Naive B cell (primary cell): Measurements from ENCODE around the gene DMRT1. TPM values are rescaled to one million over a fixed set of nuclear protein-coding genes. Genes with fewer than 3 reads are reported as not detected.
"Not testable (repeated sequence)": the region's sequence is repeated elsewhere in the genome, so short reads cannot be mapped to it uniquely, and the experiment has no call there.

Source experiments
- ATAC-seq, 2 donors: fragments of 150-1000 bp; cut with Tn5 transposase; 2 replicates each; pipeline ENCODE4 v1.10.0; 2021; ENCODE audit warnings: low read depth in 2 of 2, mild to moderate bottlenecking in 2 of 2, moderate library complexity in 2 of 2
- DNase-seq: peaks from one replicate; pipeline ENCODE4 v3.0.0; 2022
- H3K27ac Mint-ChIP-seq, 6 donors: one replicate each; pipeline ENCODE4 v1.8.0; 2020 to 2022; ENCODE audit warnings: mild to moderate bottlenecking in 6 of 6, mixed read lengths in 6 of 6, moderate library complexity in 5 of 6, inconsistent platforms in 2 of 6
- H3K27me3 Mint-ChIP-seq, 3 donors: one replicate each; pipeline ENCODE4 v1.8.0; 2021 to 2022; ENCODE audit warnings: mixed read lengths in 3 of 3, mild to moderate bottlenecking in 1 of 3
- H3K36me3 Mint-ChIP-seq, 2 donors: one replicate each; pipeline ENCODE4 v1.8.0; 2020 to 2022; ENCODE audit warnings: mixed read lengths in 2 of 2, inconsistent platforms in 1 of 2, mild to moderate bottlenecking in 1 of 2
- H3K4me1 Mint-ChIP-seq, 3 donors: one replicate each; pipeline ENCODE4 v1.8.0; 2020 to 2022; ENCODE audit warnings: mixed read lengths in 3 of 3, inconsistent platforms in 1 of 3, mild to moderate bottlenecking in 1 of 3, moderate library complexity in 1 of 3
- H3K4me3 Mint-ChIP-seq, 8 donors: one replicate each; pipeline ENCODE4 v1.8.0; 2020 to 2022; ENCODE audit warnings: mild to moderate bottlenecking in 8 of 8, mixed read lengths in 8 of 8, moderate library complexity in 8 of 8, inconsistent platforms in 2 of 8
- H3K9me3 Mint-ChIP-seq, 7 donors: one replicate each; pipeline ENCODE4 v1.8.0; 2020 to 2022; ENCODE audit warnings: mixed read lengths in 7 of 7, mild to moderate bottlenecking in 5 of 7, inconsistent platforms in 2 of 7, moderate library complexity in 1 of 7
- polyA plus RNA-seq, 6 donors: library from polyadenylated mRNA; unstranded; fragments of 300-500 nt; fragmentation: Illumina TruSeq; gene quantifications; one replicate each; pipeline ENCODE4 v1.2.3, GENCODE V29; 2021; ENCODE audit warnings: low read depth in 6 of 6

Gene DMRT1
- polyA plus RNA-seq, 6 donors from 2014 or later: not detected

GRCh38 chr9:911005-911404 is 69.5 kb downstream of the DMRT1 start:
- Mint-ChIP-seq H3K27me3 (peaks cover 43 to 44% (median 44%) of the 10 kb centered on the region in 3 donors), H3K4me3 (no peak overlapping the region)
- ATAC-seq: no peak

GRCh38 chr9:912776-913175 is 71.3 kb downstream of the DMRT1 start:
- Mint-ChIP-seq H3K27ac (no peak overlapping the region), H3K4me3 (no peak overlapping the region), H3K27me3 (peaks cover 26 to 43% (median 34%) of the 10 kb centered on the region in 3 donors), H3K4me1 (no peaks in the 10 kb centered on the region), H3K9me3 (peaks cover 0 to 2% (median 0%) of the 10 kb centered on the region in 7 donors), H3K36me3 (no peaks in the 10 kb centered on the region)
- no peak for DNase-seq
- ATAC-seq: no peak

More at GRCh38 chr9:911005-911404, 69.5 kb downstream of the DMRT1 start:
- Mint-ChIP-seq H3K27ac (no peak overlapping the region), H3K4me1 (no peaks in the 10 kb centered on the region), H3K9me3 (peaks cover 0 to 2% (median 0%) of the 10 kb centered on the region in 7 donors), H3K36me3 (no peaks in the 10 kb centered on the region)
- no peak for DNase-seq

- peaks cover 18 to 37% (median 28%) of the 10 kb centered on the region in 3 donors for H3K27me3 Mint-ChIP-seq
- DNase-seq, H3K27ac Mint-ChIP-seq, ATAC-seq, H3K4me3 Mint-ChIP-seq, H3K9me3 Mint-ChIP-seq, H3K36me3 Mint-ChIP-seq, H3K4me1 Mint-ChIP-seq: not testable (repeated sequence)
Measured at GRCh38 chr9:913526-913925, 72.0 kb downstream of the DMRT1 start.

- no peak for DNase-seq
- H3K4me3 Mint-ChIP-seq: no peak overlapping the region
Measured at GRCh38 chr9:917730-918129, 76.2 kb downstream of the DMRT1 start.

GRCh38 chr9:920927-921326 is 79.4 kb downstream of the DMRT1 start:
- H3K27ac Mint-ChIP-seq: no peak overlapping the region
- no peak for ATAC-seq
- DNase-seq: no peak
- peaks cover 8 to 35% (median 17%) of the 10 kb centered on the region in 3 donors for H3K27me3 Mint-ChIP-seq
- H3K36me3 Mint-ChIP-seq: no peaks in the 10 kb centered on the region
- no peaks in the 10 kb centered on the region for H3K4me1 Mint-ChIP-seq
- no peak overlapping the region for H3K4me3 Mint-ChIP-seq
- H3K9me3 Mint-ChIP-seq: no peaks in the 10 kb centered on the region

More at GRCh38 chr9:917730-918129, 76.2 kb downstream of the DMRT1 start:
- Mint-ChIP-seq H3K36me3 (no peaks in the 10 kb centered on the region), H3K27ac (no peak overlapping the region), H3K4me1 (no peaks in the 10 kb centered on the region), H3K9me3 (peaks cover 0 to 2% (median 0%) of the 10 kb centered on the region in 7 donors), H3K27me3 (peaks cover 0 to 31% (median 15%) of the 10 kb centered on the region in 3 donors)
- ATAC-seq: no peak

GRCh38 chr9:922171-922570 is 80.7 kb downstream of the DMRT1 start:
- no peak for ATAC-seq
- no peaks in the 10 kb centered on the region for H3K36me3 Mint-ChIP-seq
- no peaks in the 10 kb centered on the region for H3K9me3 Mint-ChIP-seq
- H3K4me1 Mint-ChIP-seq: no peaks in the 10 kb centered on the region
- peak overlapping the region in 1 of 6 donors; percentile 6 for H3K27ac Mint-ChIP-seq
- H3K27me3 Mint-ChIP-seq: peaks cover 12 to 28% (median 16%) of the 10 kb centered on the region in 3 donors
- no peak overlapping the region for H3K4me3 Mint-ChIP-seq
- no peak for DNase-seq

GRCh38 chr9:922731-923130 is 81.2 kb downstream of the DMRT1 start:
- H3K27ac Mint-ChIP-seq: no peak overlapping the region
- ATAC-seq (no peak), DNase-seq (no peak)
- H3K4me3 Mint-ChIP-seq: no peak overlapping the region
- no peaks in the 10 kb centered on the region for H3K9me3 Mint-ChIP-seq
- H3K4me1 Mint-ChIP-seq: no peaks in the 10 kb centered on the region
- H3K36me3 Mint-ChIP-seq: no peaks in the 10 kb centered on the region
- H3K27me3 Mint-ChIP-seq: peaks cover 12 to 23% (median 16%) of the 10 kb centered on the region in 3 donors

- H3K4me3 Mint-ChIP-seq: no peak overlapping the region
- DNase-seq (no peak), ATAC-seq (no peak)
- H3K9me3 Mint-ChIP-seq: no peaks in the 10 kb centered on the region
- no peaks in the 10 kb centered on the region for H3K36me3 Mint-ChIP-seq
- H3K27ac Mint-ChIP-seq: no peak overlapping the region
- peaks cover 26 to 31% (median 31%) of the 10 kb centered on the region in 3 donors for H3K27me3 Mint-ChIP-seq
- no peaks in the 10 kb centered on the region for H3K4me1 Mint-ChIP-seq
Measured at GRCh38 chr9:926976-927375, 85.5 kb downstream of the DMRT1 start.

- H3K4me3 Mint-ChIP-seq: no peak overlapping the region
Measured at GRCh38 chr9:928363-929042, 87.0 kb downstream of the DMRT1 start.

GRCh38 chr9:929719-930118 is 88.2 kb downstream of the DMRT1 start:
- ATAC-seq (no peak), DNase-seq (no peak)
- Mint-ChIP-seq H3K36me3 (no peaks in the 10 kb centered on the region), H3K4me3 (no peak overlapping the region), H3K9me3 (no peaks in the 10 kb centered on the region), H3K4me1 (no peaks in the 10 kb centered on the region), H3K27ac (peak overlapping the region in 1 of 6 donors; percentile 8), H3K27me3 (peaks cover 33 to 45% (median 40%) of the 10 kb centered on the region in 3 donors)

More at GRCh38 chr9:928363-929042, 87.0 kb downstream of the DMRT1 start:
- ATAC-seq (no peak), DNase-seq (no peak)
- no peaks in the 10 kb centered on the region for H3K4me1 Mint-ChIP-seq
- H3K27me3 Mint-ChIP-seq: peaks cover 30 to 36% (median 32%) of the 10 kb centered on the region in 3 donors
- no peak overlapping the region for H3K27ac Mint-ChIP-seq
- no peaks in the 10 kb centered on the region for H3K36me3 Mint-ChIP-seq
- H3K9me3 Mint-ChIP-seq: no peaks in the 10 kb centered on the region

GRCh38 chr9:933356-933755 is 91.9 kb downstream of the DMRT1 start:
- peaks cover 0 to 11% (median 2%) of the 10 kb centered on the region in 7 donors for H3K9me3 Mint-ChIP-seq
- peaks cover 30 to 60% (median 42%) of the 10 kb centered on the region in 3 donors for H3K27me3 Mint-ChIP-seq
- DNase-seq: no peak
- H3K27ac Mint-ChIP-seq: no peak overlapping the region
- no peaks in the 10 kb centered on the region for H3K4me1 Mint-ChIP-seq
- H3K4me3 Mint-ChIP-seq: no peak overlapping the region
- H3K36me3 Mint-ChIP-seq: no peaks in the 10 kb centered on the region
- no peak for ATAC-seq

- DNase-seq (no peak), ATAC-seq (no peak)
- H3K4me3 Mint-ChIP-seq: no peak overlapping the region
- H3K27me3 Mint-ChIP-seq: peaks cover 28 to 74% (median 44%) of the 10 kb centered on the region in 3 donors
- H3K9me3 Mint-ChIP-seq: peaks cover 9 to 32% (median 12%) of the 10 kb centered on the region in 7 donors
- H3K36me3 Mint-ChIP-seq: peaks cover 0 to 10% of the 10 kb centered on the region in 2 donors
- no peak overlapping the region for H3K27ac Mint-ChIP-seq
- H3K4me1 Mint-ChIP-seq: no peaks in the 10 kb centered on the region
Measured at GRCh38 chr9:935348-935965, 94.0 kb downstream of the DMRT1 start.

GRCh38 chr9:942805-943580 is 101.5 kb downstream of the DMRT1 start:
- Mint-ChIP-seq H3K4me1 (no peaks in the 10 kb centered on the region), H3K27me3 (peaks cover 20 to 52% (median 34%) of the 10 kb centered on the region in 3 donors), H3K9me3 (peaks cover 9 to 25% (median 10%) of the 10 kb centered on the region in 7 donors), H3K27ac (no peak overlapping the region), H3K36me3 (peaks cover 0 to 10% of the 10 kb centered on the region in 2 donors), H3K4me3 (peak overlapping the region in 1 of 8 donors; percentile 37)
- DNase-seq: no peak
- ATAC-seq: no peak
